ENCODE results near the gene SVEP1.
"Not testable (repeated sequence)": the region's sequence is repeated elsewhere in the genome, so short reads cannot be mapped to it uniquely, and the experiment has no call there.

Gene SVEP1

GRCh38 chr9:110579034-110579861 lies at the start of gene SVEP1:
SVEP1 (minus strand) TSS chr9:110579741; CDS start chr9:110579543, 198 bp downstream.
- in situ Hi-C loops (cut with MboI; ENCODE audit: low sequenced_read_pairs): no loop called here

- in situ Hi-C loops (cut with MboI; ENCODE audit: low sequenced_read_pairs): no loop called here
Observed at GRCh38 chr9:110626101-110626829, 46.7 kb upstream of the SVEP1 start.

- in situ Hi-C loops (cut with MboI; ENCODE audit: low sequenced_read_pairs): no loop called here
Observed at GRCh38 chr9:110623462-110624025, 44.0 kb upstream of the SVEP1 start.

- in situ Hi-C loops (cut with MboI; ENCODE audit: low sequenced_read_pairs): no loop called here
Observed at GRCh38 chr9:110622368-110622767, 42.8 kb upstream of the SVEP1 start.

- in situ Hi-C loops (cut with MboI; ENCODE audit: low sequenced_read_pairs): no loop called here
Observed at GRCh38 chr9:110620726-110621125, 41.2 kb upstream of the SVEP1 start.

GRCh38 chr9:110619831-110620230 lies 40.3 kb upstream of the SVEP1 start:
- in situ Hi-C loops (cut with MboI; ENCODE audit: low sequenced_read_pairs): no loop called here

- in situ Hi-C loops (cut with MboI; ENCODE audit: low sequenced_read_pairs): no loop called here
Observed at GRCh38 chr9:110615498-110615897, 36.0 kb upstream of the SVEP1 start.

- in situ Hi-C loops (cut with MboI; ENCODE audit: low sequenced_read_pairs): not testable (repeated sequence)
Observed at GRCh38 chr9:110614576-110614975, 35.0 kb upstream of the SVEP1 start.

- in situ Hi-C loops (cut with MboI; ENCODE audit: low sequenced_read_pairs): no loop called here
Observed at GRCh38 chr9:110606179-110606790, 26.7 kb upstream of the SVEP1 start.

- in situ Hi-C loops (cut with MboI; ENCODE audit: low sequenced_read_pairs): no loop called here
Observed at GRCh38 chr9:110605565-110605964, 26.0 kb upstream of the SVEP1 start.

GRCh38 chr9:110604171-110604601 lies 24.6 kb upstream of the SVEP1 start:
- in situ Hi-C loops (cut with MboI; ENCODE audit: low sequenced_read_pairs): no loop called here

GRCh38 chr9:110602281-110602680 lies 22.7 kb upstream of the SVEP1 start:
- in situ Hi-C loops (cut with MboI; ENCODE audit: low sequenced_read_pairs): no loop called here

GRCh38 chr9:110601098-110601497 lies 21.6 kb upstream of the SVEP1 start:
- in situ Hi-C loops (cut with MboI; ENCODE audit: low sequenced_read_pairs): no loop called here

- in situ Hi-C loops (cut with MboI; ENCODE audit: low sequenced_read_pairs): no loop called here
Observed at GRCh38 chr9:110599468-110599867, 19.9 kb upstream of the SVEP1 start.

GRCh38 chr9:110592044-110592830 lies 12.7 kb upstream of the SVEP1 start:
- in situ Hi-C loops (cut with MboI; ENCODE audit: low sequenced_read_pairs): no loop called here

- in situ Hi-C loops (cut with MboI; ENCODE audit: low sequenced_read_pairs): no loop called here
Observed at GRCh38 chr9:110591526-110591925, 12.0 kb upstream of the SVEP1 start.

GRCh38 chr9:110590816-110591215 lies 11.3 kb upstream of the SVEP1 start:
- in situ Hi-C loops (cut with MboI; ENCODE audit: low sequenced_read_pairs): no loop called here

- in situ Hi-C loops (cut with MboI; ENCODE audit: low sequenced_read_pairs): no loop called here
Observed at GRCh38 chr9:110588296-110588695, 8.8 kb upstream of the SVEP1 start.

GRCh38 chr9:110583237-110583636 lies 3.7 kb upstream of the SVEP1 start:
- in situ Hi-C loops (cut with MboI; ENCODE audit: low sequenced_read_pairs): no loop called here

GRCh38 chr9:110582156-110582555 lies 2.6 kb upstream of the SVEP1 start:
- in situ Hi-C loops (cut with MboI; ENCODE audit: low sequenced_read_pairs): no loop called here

- in situ Hi-C loops (cut with MboI; ENCODE audit: low sequenced_read_pairs): no loop called here
Observed at GRCh38 chr9:110580850-110581249, 1.3 kb upstream of the SVEP1 start.
